ENCODE results near the gene DPF3. TPM values are rescaled to one million over a fixed set of nuclear protein-coding genes. Genes with fewer than 3 reads are reported as not detected.

The DPF3 gene
- total and polyA plus RNA-seq, 9 of the 15 experiments (the other 6 are each of a cell fraction or from before 2014, with no cell fraction given): 0.21 to 4.9 (median 1.2) TPM

DNA sequence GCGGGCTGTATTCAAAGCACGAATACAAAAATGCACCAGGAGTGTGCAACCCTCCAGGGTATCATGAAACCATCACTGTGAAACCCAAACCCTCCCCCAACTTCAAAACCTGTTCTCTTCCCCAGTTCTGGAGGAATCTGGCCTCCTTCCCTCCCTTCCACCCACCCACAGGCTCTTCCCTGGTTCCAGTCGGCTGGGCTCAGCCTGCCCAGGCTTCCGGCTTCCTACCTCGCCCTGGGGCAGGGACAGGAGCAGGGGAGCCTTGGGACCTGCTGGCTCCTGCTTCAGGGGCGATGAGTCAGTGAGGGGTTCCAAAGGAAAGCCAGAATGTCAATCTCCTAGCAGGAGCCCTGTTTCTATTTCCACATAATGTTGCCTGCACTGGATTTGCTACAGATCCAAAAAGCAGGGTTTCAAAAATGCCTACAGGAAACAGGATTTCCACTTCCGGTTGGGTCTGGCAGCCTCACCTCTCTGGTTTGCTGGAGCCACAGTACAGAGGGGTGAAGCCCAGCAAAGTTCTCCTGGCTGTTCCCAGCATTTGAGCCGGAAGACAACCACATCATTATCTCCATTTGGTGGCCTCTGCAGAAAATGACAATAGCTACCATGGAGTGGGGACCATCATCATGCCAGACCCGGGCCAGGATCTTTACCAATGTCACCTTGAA is 278.3 kb downstream of the DPF3 start:
- no peak overlapping the region for H3K4me2 ChIP-seq (ENCODE audit: insufficient read depth, low read length)
- peaks cover 0 to 14% of the 10 kb centered on the region in 2 experiments; a peak in 2 of 5 replicates for H3K27me3 ChIP-seq (ENCODE audit: control insufficient read depth in 2 of 2, insufficient read depth in 2 of 2, low read length in 2 of 2)
- ATAC-seq: no peak
- FAIRE-seq: no peak
- H2AFZ ChIP-seq (ENCODE audit: low read depth, low read length): no peak overlapping the region
- CTCF ChIA-PET (ENCODE audit: low intra/inter-chr PET ratio): no interaction called here
- no peak overlapping the region for H3K9ac ChIP-seq (ENCODE audit: insufficient read depth in 1 of 2, low read depth in 2 of 2, low read length in 2 of 2)
- BruUV-seq (replicated peaks): no TSS peak
- no peaks in the 10 kb centered on the region for H3K9me1 ChIP-seq (ENCODE audit: control insufficient read depth, insufficient read depth, low read length)
- no peak for DNase-seq (ENCODE audit: extremely low read depth in 1 of 4, low spot score in 3 of 4)
- POLR2A ChIA-PET: interaction anchor here (0.6 kb wide), 1 partner anchor 96 kb away, joined by 3 read pairs; no protein-coding TSS in a partner anchor
- intact Hi-C loops (cut with micrococcal nuclease): no loop called here
- H3K79me2 ChIP-seq (ENCODE audit: control insufficient read depth, insufficient read depth, low read length): no peaks in the 10 kb centered on the region
- no peaks in the 10 kb centered on the region for H3K36me3 ChIP-seq (ENCODE audit: control insufficient read depth, insufficient read depth, low read length)
- in situ Hi-C loops (cut with MboI): no loop called here
- H3K4me1 ChIP-seq (replicated peaks in 1 of 2; ENCODE audit: control insufficient read depth in 2 of 2, insufficient read depth in 2 of 2, low read length in 2 of 2): peaks cover 6 to 8% of the 10 kb centered on the region in 2 experiments; a peak in 4 of 5 replicates
- H4K20me1 ChIP-seq (replicated peaks; ENCODE audit: control insufficient read depth, insufficient read depth, low read length): no peaks in the 10 kb centered on the region
- WGBS (ENCODE audit: insufficient coverage, low coverage, missing lambda C conversion rate): 19% methylated on average over 8 of the region's 9 CpGs
- H3K4me3 ChIP-seq: no peak overlapping the region
- no peak overlapping the region for H3K27ac ChIP-seq (ENCODE audit: extremely low read depth, low read depth, low read length)
- no peak for TF ChIP-seq KDM1A (IDR thresholded peaks at IDR 0.05)
- no peak for TF ChIP-seq MYBL2 (IDR thresholded peaks at IDR 0.05; ENCODE audit: low read depth)
- no peak for TF ChIP-seq MYBL2 (CRISPR knock-in tag; IDR thresholded peaks at IDR 0.05; ENCODE audit: borderline replicate concordance)
- H3K9me3 ChIP-seq (replicated peaks; ENCODE audit: control insufficient read depth, insufficient read depth, low read depth, low read length): no peaks in the 10 kb centered on the region

- Histone ChIP-seq H3K9me1 (ENCODE audit: control insufficient read depth, insufficient read depth, low read length) (no peaks in the 10 kb centered on the region), H3K79me2 (ENCODE audit: control insufficient read depth, insufficient read depth, low read length) (no peaks in the 10 kb centered on the region), H4K20me1 (replicated peaks; ENCODE audit: control insufficient read depth, insufficient read depth, low read length) (no peaks in the 10 kb centered on the region), H3K9me3 (replicated peaks; ENCODE audit: control insufficient read depth, insufficient read depth, low read depth, low read length) (no peaks in the 10 kb centered on the region), H3K27ac (ENCODE audit: extremely low read depth, low read depth, low read length) (no peak overlapping the region), H3K4me3 (no peak overlapping the region), H3K36me3 (ENCODE audit: control insufficient read depth, insufficient read depth, low read length) (no peaks in the 10 kb centered on the region), H2AFZ (ENCODE audit: low read depth, low read length) (no peak overlapping the region), H3K9ac (ENCODE audit: insufficient read depth in 1 of 2, low read depth in 2 of 2, low read length in 2 of 2) (no peak overlapping the region), H3K27me3 (ENCODE audit: control insufficient read depth in 2 of 2, insufficient read depth in 2 of 2, low read length in 2 of 2) (peaks cover 0 to 12% of the 10 kb centered on the region in 2 experiments; a peak in 2 of 5 replicates), H3K4me2 (ENCODE audit: insufficient read depth, low read length) (no peak overlapping the region), H3K4me1 (replicated peaks in 1 of 2; ENCODE audit: control insufficient read depth in 2 of 2, insufficient read depth in 2 of 2, low read length in 2 of 2) (peaks cover 6 to 8% of the 10 kb centered on the region in 2 experiments; a peak in 4 of 5 replicates)
- no peak for DNase-seq (ENCODE audit: extremely low read depth in 1 of 4, low spot score in 3 of 4)
- ChIA-PET POLR2A (no interaction called here), CTCF (ENCODE audit: low intra/inter-chr PET ratio) (no interaction called here)
- no peak for FAIRE-seq
- BruUV-seq (replicated peaks): no TSS peak
- in situ Hi-C loops (cut with MboI) (no loop called here), intact Hi-C loops (cut with micrococcal nuclease) (no loop called here)
- no peak for ATAC-seq
- WGBS (ENCODE audit: insufficient coverage, low coverage, missing lambda C conversion rate): 29% methylated on average over 1 of the region's 11 CpGs
- TF ChIP-seq RB1 (IDR thresholded peaks at IDR 0.05; ENCODE audit: low read depth) (no peak), POLR3G (IDR thresholded peaks at IDR 0.05; ENCODE audit: extremely low read depth, insufficient read length, insufficient replicate concordance) (no peak), THAP12 (CRISPR knock-in tag; IDR thresholded peaks at IDR 0.05) (no peak), ZNF668 (CRISPR knock-in tag; IDR thresholded peaks at IDR 0.05) (no peak), RBM22 (IDR thresholded peaks at IDR 0.05; ENCODE audit: low read depth, low read length, poor library complexity, severe bottlenecking) (no peak)
- TF ChIP-seq, protein P1, sequence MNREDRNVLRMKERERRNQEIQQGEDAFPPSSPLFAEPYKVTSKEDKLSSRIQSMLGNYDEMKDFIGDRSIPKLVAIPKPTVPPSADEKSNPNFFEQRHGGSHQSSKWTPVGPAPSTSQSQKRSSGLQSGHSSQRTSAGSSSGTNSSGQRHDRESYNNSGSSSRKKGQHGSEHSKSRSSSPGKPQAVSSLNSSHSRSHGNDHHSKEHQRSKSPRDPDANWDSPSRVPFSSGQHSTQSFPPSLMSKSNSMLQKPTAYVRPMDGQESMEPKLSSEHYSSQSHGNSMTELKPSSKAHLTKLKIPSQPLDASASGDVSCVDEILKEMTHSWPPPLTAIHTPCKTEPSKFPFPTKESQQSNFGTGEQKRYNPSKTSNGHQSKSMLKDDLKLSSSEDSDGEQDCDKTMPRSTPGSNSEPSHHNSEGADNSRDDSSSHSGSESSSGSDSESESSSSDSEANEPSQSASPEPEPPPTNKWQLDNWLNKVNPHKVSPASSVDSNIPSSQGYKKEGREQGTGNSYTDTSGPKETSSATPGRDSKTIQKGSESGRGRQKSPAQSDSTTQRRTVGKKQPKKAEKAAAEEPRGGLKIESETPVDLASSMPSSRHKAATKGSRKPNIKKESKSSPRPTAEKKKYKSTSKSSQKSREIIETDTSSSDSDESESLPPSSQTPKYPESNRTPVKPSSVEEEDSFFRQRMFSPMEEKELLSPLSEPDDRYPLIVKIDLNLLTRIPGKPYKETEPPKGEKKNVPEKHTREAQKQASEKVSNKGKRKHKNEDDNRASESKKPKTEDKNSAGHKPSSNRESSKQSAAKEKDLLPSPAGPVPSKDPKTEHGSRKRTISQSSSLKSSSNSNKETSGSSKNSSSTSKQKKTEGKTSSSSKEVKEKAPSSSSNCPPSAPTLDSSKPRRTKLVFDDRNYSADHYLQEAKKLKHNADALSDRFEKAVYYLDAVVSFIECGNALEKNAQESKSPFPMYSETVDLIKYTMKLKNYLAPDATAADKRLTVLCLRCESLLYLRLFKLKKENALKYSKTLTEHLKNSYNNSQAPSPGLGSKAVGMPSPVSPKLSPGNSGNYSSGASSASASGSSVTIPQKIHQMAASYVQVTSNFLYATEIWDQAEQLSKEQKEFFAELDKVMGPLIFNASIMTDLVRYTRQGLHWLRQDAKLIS (CRISPR knock-in tag; IDR thresholded peaks at IDR 0.05): no peak
Measured at GRCh38 chr14:72614891-72615415, 278.9 kb downstream of the DPF3 start.

Measured in K562 (cell line).